Hematopoietic multipotent progenitor cell treated with erythropoietin and hydrocortisone succinate and interleukin-3 and kit ligand, for 17 days (in vitro differentiated cells): ENCODE results near the gene NXF3.
"Not testable (repeated sequence)": the region's sequence is repeated elsewhere in the genome, so short reads cannot be mapped to it uniquely, and the experiment has no call there.

Source experiments
- DNase-seq: peaks from one replicate; pipeline ENCODE4 v3.0.0-alpha.2; 2015; ENCODE audit warnings: low spot score

NXF3 gene

DNA sequence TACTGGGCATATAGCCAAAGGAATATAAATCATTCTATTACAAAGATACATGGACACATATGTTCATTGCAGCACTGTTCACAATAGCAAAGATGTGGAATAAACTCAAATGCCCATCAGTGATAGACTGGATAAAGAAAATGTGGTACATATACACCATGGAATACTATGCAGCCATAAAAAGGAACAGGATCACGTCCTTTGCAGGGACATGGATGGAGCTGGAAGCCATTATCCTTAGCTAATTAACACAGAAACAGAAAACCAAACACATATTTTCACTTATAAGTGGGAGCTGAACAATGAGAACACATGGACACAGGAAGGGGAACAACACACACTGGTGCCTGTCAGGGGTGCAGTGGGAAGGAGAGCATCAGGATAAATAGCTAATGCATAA, 59.6 kb downstream of the NXF3 start:
- DNase-seq = not testable (repeated sequence)
